RCC 7860 (cell line): ENCODE results near the gene ZC3H18.

Experiments used
- DNase-seq: peaks from one replicate; pipeline ENCODE4 v3.0.0-alpha.2; 2015; ENCODE audit warnings: low spot score
- FAIRE-seq: peaks from 2 replicates; lab custom pipeline; 2012; peaks lifted over from hg19 to GRCh38; lab: Jason Lieb, UNC

ZC3H18 gene

DNA sequence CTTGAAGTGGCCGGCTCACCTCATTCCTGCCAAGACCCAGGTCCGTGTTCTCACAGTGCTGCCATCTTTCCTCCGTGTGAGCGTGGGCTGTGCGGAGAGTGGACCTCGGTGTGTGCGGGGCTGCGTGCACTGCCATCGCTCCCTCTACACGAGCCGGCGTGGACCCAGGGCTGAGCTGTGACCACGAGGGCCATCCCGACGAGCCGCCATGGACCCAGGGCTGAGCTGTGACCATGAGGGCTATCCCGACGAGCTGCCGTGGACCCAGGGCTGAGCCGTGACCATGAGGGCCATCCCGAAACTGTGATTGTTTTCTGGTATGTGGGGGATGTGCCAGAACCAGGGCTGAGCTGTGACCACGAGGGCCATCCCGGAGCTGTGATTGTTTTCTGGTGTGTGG is 101.6 kb downstream of the ZC3H18 start:
- FAIRE-seq (no peak), DNase-seq (no peak)

DNA sequence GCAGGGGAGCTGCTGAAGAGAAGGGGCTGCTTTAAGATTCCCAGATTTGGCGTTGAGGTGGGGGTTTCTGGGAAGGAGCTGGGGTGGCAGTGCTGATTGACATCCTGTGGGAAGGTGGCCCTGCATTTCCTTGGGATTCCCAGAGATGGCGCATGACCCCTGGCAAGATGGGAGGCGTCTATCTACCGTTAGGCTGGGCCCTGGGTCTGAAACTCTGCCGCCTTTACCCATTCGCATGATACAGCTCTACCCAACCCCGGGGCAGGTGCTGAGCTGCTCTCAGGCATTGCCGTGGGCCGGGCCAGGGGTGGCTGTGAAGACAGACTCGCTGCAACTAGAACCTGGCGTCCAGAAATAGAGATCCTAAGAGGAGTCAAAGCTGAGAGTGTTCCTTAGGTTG is 102.6 kb downstream of the ZC3H18 start:
- no peak for FAIRE-seq
- DNase-seq: no peak

DNA sequence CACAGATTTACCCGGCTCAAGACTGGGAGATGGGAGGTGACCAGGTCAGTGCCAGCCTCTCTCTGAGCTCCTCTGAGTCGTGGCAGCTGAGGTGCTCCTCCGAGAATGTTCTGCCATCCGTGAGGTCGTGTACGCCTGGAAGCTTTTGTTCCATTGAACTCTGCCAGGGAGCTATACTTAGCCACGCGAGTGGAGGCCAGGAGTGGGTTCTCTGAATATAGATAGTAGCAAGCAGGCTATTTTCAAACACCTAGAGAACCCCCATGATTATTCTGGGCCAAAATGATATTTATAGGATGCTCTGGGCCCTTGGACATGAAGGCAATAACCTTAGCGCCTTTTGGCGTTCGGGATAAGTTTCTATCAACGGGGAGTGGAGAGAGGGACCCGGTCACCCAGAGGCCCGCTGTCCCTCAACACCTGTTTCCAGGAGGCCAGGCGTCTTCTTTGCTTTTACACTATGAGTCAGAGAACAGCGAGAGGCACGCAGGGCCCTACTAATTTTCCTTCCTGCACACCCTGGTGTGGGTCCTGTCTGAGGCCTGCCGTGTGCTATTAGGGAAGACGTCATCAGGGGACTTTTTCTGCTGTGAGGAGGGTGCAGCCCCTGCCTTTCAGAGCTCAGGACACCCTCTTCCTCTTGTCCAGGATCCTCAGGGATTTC is 103.6 kb downstream of the ZC3H18 start:
- FAIRE-seq (no peak), DNase-seq (no peak)

DNA sequence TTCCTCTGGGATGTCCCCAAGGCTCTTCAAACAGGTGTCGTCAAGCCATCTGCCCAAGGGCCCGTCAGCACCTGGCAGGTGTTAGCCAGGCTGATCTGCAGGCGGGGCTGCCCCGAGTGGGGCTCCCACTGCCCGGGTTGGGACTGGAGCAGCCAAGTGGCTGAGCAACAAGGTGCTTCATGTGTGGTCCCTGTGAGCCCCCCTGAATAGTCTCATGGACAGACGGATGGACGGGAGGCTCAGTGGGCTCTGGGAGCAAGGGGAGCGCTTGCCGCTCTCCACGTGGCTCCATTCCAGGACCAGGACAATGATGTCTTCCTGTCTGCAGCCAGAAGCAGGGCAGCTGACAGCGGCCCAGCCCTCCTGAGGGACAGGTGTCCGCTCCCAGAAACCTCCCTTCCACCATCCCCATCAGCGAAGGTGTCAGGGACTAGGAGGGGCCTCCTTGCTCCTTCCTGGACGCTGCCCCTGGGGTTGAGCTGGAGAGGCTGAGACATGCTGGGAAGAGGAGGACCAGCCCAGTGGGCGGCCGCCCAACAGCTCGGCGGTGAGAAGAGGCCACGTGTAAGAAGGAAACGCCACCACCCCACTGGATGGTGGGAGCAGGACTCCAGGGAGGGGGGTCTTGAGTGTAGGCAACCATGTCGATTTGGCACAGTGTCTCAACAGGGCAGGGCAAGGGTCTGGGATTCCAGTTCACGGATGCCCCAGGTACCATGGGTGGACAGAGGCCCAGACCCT is 106.5 kb downstream of the ZC3H18 start:
- FAIRE-seq (no peak), DNase-seq (no peak)

DNA sequence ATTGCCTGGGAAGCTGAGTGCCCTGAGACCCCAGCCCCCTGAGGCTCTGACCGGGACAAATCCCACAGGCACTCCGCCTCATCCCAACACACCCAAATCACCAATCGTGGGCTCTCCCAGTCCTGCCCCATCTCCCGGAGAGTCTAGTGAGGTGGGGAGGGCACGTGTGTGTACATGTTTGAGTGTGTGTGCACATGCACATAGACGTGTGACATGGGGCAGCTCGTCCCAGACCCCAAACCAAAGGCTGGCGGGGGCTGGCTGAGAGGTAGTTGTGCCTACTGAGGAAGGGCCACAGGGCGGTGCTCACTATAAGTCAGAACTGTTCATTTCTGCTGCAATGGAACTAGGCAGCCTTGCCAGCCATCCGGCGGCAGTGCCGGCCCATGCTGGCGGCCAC is 107.5 kb downstream of the ZC3H18 start:
- no peak for FAIRE-seq
- no peak for DNase-seq

DNA sequence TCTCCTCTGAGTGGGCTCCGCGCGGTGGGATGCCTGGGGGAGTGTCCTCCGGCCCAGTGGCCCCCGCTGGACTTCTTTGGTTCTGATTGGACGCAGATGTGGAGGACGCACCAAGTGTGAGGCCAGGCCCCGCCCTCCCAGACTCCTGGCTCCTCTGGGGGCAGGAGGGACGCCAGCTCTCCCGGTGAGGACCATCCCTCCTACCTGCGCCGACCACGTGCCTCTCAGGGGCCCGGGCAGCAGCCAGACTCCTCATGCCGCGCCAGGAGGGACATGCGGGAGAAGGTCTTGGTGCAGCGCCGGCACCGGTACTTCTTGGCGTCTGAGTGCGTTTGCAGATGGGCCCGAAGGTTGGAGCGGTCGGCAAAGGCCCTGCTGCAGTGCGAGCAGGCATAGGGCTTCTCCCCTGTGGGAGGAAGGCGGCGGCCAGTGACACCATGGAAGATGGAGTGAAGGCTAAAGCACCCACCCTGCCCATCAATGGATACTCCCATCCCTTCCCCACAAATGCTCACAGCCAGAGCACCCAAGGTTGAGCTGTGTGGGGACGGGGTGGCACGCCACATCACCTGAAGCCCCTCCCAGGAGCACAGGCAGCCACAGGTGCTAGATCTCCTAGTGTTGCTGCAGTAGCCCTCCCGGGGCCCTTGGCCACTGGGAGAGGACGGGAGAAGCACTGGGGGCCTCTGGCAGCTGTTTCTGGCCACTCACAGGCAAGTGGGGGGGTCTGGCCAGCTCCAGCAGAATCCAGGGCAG is 108.2 kb downstream of the ZC3H18 start:
- DNase-seq: no peak
- no peak for FAIRE-seq

- FAIRE-seq (no peak), DNase-seq (no peak)
Measured at GRCh38 chr16:88680554-88681083, 110.4 kb downstream of the ZC3H18 start.

- FAIRE-seq (no peak), DNase-seq (no peak)
Measured at GRCh38 chr16:88681084-88681680, 111.0 kb downstream of the ZC3H18 start.
